Activated CD8-positive, alpha-beta memory T cell treated with anti-CD3 and anti-CD28 coated beads for 48 hours (primary cell): Measurements from ENCODE around the gene NECAB2.
A peak's percentile ranks its signal among the peaks of the same experiment; 100 is the strongest.

Source experiments
- DNase-seq, 3 experiments: peaks; one replicate each; pipeline ENCODE4 v3.0.0-alpha.2; 2020; ENCODE audit warnings: low read depth in 2 of 3, low spot score in 2 of 3

Gene NECAB2

GRCh38 chr16:83983491-83983890 lies 15.4 kb downstream of the NECAB2 start:
- no peak for DNase-seq

- no peak for DNase-seq
These were observed 21.3 kb downstream of the NECAB2 start for GRCh38 chr16:83989300-83989699.

GRCh38 chr16:83990492-83990891 lies 22.4 kb downstream of the NECAB2 start:
- no peak for DNase-seq

GRCh38 chr16:83992624-83993023 lies 24.6 kb downstream of the NECAB2 start:
- no peak for DNase-seq

- no peak for DNase-seq
These were observed 26.0 kb downstream of the NECAB2 start for GRCh38 chr16:83994087-83994486.

GRCh38 chr16:83994703-83995102 lies 26.7 kb downstream of the NECAB2 start:
- DNase-seq: no peak

GRCh38 chr16:83995754-83996153 lies 27.7 kb downstream of the NECAB2 start:
- no peak for DNase-seq

- DNase-seq: no peak
These were observed 28.6 kb downstream of the NECAB2 start for GRCh38 chr16:83996481-83997252.

GRCh38 chr16:83998091-83998490 lies 30.0 kb downstream of the NECAB2 start:
- no peak for DNase-seq

- DNase-seq: no peak
These were observed 33.1 kb downstream of the NECAB2 start for GRCh38 chr16:84000989-84001642.

GRCh38 chr16:84001726-84002125 lies 33.7 kb downstream of the NECAB2 start:
- no peak for DNase-seq

- DNase-seq: no peak
These were observed 35.0 kb downstream of the NECAB2 start for GRCh38 chr16:84003038-84003437.

GRCh38 chr16:84004442-84004841 lies 36.4 kb downstream of the NECAB2 start:
- DNase-seq: no peak

GRCh38 chr16:84005391-84005790 lies 37.3 kb downstream of the NECAB2 start:
- DNase-seq: no peak

- no peak for DNase-seq
These were observed 39.5 kb downstream of the NECAB2 start for GRCh38 chr16:84007520-84007919.

- no peak for DNase-seq
These were observed 39.9 kb downstream of the NECAB2 start for GRCh38 chr16:84007965-84008364.

GRCh38 chr16:84009282-84009681 lies 41.2 kb downstream of the NECAB2 start:
- no peak for DNase-seq

- peak; percentile 23 to 60 (median 24) for DNase-seq
These were observed 45.9 kb downstream of the NECAB2 start for GRCh38 chr16:84013787-84014569.

GRCh38 chr16:84014570-84015327 lies 46.7 kb downstream of the NECAB2 start:
- no peak for DNase-seq

- DNase-seq: no peak
These were observed 47.4 kb downstream of the NECAB2 start for GRCh38 chr16:84015399-84015798.

GRCh38 chr16:84016477-84016876 lies 48.4 kb downstream of the NECAB2 start:
- no peak for DNase-seq
